GM12873 (cell line): ENCODE measurements around the gene RAG2.

ENCODE experiments used
- CTCF ChIP-seq: IDR thresholded peaks from 2 replicates; pipeline ENCODE4 v1.5.1; 2012; ENCODE audit warnings: low read depth, mild to moderate bottlenecking, moderate library complexity, low read length, control low read depth; ENCODE audit not compliant: insufficient read depth; ENCODE audit errors: missing control alignments

RAG2 gene

GRCh38 chr11:36627006-36627405, 29.0 kb upstream of the RAG2 start:
- TF ChIP-seq CTCF, result no peak

- no peak for TF ChIP-seq CTCF
Measured at GRCh38 chr11:36623494-36623893, 25.5 kb upstream of the RAG2 start.

GRCh38 chr11:36622431-36623136, 24.5 kb upstream of the RAG2 start:
- peak; percentile 50 for TF ChIP-seq CTCF

GRCh38 chr11:36620246-36620645, 22.2 kb upstream of the RAG2 start:
- no peak for TF ChIP-seq CTCF

- no peak for TF ChIP-seq CTCF
Measured at GRCh38 chr11:36619502-36619901, 21.5 kb upstream of the RAG2 start.

GRCh38 chr11:36618363-36619047, 20.5 kb upstream of the RAG2 start:
- TF ChIP-seq CTCF, result no peak

GRCh38 chr11:36617543-36618362, 19.7 kb upstream of the RAG2 start:
- TF ChIP-seq CTCF, result no peak
